Stimulated activated CD4-positive, alpha-beta T cell treated with anti-CD3 and anti-CD28 coated beads, Interleukin-12 subunit alpha, Interleukin-12 subunit beta, amount 100 ng/mL, for 4 hours (primary cell): ENCODE results near the gene DUSP16.
"Not testable (repeated sequence)": the region's sequence is repeated elsewhere in the genome, so short reads cannot be mapped to it uniquely, and the experiment has no call there.

Experiments used
- DNase-seq: peaks from one replicate; pipeline ENCODE4 v3.0.0-alpha.2; 2020

DUSP16 gene

GRCh38 chr12:12488823-12489550 is 73.7 kb downstream of the DUSP16 start:
- DNase-seq, result no peak

GRCh38 chr12:12488296-12488695 is 74.4 kb downstream of the DUSP16 start:
- no peak for DNase-seq

DNA sequence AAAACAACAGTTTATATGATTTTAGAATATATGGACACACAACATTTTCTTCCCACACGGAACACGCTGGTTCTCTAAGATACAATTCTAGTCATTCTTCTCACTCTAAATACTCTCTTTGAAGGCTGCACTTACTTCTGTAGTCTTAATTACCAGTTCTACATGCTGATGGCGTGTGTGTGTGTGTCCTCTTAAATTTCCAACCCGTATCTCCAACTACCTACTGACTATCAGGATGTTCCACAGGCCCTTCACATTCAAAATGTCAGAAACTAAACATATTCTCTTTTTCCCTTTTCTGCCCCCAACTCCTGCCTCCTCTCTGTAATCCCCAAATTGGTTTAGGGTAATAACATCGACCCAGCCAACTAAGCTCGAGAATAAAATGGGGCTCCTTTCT is 75.2 kb downstream of the DUSP16 start:
- DNase-seq, result no peak

GRCh38 chr12:12486661-12487240 is 75.9 kb downstream of the DUSP16 start:
- DNase-seq, result no peak

- no peak for DNase-seq
These were observed 79.2 kb downstream of the DUSP16 start for GRCh38 chr12:12483438-12483837.

- no peak for DNase-seq
These were observed 79.7 kb downstream of the DUSP16 start for GRCh38 chr12:12482959-12483358.

DNA sequence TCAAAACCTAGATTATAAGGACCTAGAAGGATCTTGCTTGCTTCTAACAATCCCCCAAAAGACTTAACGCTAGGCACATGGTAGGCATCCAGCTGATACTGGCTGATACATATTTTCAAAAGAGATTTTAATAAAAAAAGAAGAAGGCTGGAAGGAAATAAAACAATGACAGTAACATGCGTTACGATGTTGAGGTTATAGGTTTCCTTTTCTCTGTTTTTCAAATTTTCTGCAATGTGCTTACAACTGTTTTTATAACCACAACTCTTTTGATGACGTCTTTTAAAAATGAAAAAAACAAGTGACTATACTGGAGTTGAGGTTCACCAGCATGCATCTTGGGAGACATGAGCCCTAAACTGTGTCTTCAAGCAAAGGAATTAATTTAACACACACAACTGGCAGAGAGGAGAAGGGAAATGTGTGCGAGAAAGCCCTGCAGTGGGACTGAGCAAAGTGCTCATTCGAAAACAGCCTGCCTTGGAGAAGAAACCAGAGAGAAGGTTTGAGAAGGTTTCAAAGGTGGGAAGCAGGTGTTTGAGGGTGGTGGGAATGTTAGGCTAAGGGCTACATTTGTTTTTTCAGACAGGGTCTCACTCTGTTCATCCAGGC is 80.4 kb downstream of the DUSP16 start:
- no peak for DNase-seq

DNA sequence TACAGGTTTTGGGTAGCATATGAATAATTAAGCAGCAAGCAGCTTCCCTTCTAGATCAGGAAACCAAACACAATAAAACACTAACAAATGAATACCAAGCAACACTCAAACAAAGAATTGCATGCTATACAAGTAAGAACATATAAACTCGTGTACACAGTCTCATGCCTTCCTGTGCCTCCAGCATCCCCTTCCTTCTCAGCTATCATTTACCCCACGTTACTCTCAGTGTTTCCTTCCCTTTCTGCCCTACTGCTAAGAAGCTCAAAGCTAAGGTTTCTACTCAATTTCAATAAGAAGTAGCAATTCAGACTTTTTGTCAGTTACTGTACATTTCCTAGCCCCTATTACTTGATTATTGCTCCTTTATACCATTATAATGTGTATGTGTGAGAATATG is 81.0 kb downstream of the DUSP16 start:
- no peak for DNase-seq

DNA sequence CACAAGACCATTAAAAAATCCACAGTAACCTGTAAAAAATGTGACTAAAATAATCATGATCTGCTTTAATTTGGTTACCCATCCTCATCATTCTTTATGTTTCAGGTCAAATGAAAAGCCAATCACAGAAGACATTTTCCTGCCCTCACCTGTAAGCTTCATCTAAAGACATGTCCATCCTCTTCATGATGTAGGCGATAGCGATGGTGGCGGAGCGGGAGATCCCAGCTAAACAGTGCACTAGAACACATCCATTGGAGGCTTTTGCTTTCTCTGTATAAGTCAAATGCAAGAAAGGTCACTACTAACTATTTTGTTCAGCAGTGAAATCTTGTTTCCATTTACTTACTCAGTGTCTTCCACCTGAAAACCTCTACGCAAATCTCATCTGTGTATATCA is 82.6 kb downstream of the DUSP16 start:
- DNase-seq, result no peak

GRCh38 chr12:12477532-12477890 is 85.2 kb downstream of the DUSP16 start:
- DNase-seq, result no peak

GRCh38 chr12:12476857-12477531 is 85.7 kb downstream of the DUSP16 start:
- DNase-seq, result no peak

DNA sequence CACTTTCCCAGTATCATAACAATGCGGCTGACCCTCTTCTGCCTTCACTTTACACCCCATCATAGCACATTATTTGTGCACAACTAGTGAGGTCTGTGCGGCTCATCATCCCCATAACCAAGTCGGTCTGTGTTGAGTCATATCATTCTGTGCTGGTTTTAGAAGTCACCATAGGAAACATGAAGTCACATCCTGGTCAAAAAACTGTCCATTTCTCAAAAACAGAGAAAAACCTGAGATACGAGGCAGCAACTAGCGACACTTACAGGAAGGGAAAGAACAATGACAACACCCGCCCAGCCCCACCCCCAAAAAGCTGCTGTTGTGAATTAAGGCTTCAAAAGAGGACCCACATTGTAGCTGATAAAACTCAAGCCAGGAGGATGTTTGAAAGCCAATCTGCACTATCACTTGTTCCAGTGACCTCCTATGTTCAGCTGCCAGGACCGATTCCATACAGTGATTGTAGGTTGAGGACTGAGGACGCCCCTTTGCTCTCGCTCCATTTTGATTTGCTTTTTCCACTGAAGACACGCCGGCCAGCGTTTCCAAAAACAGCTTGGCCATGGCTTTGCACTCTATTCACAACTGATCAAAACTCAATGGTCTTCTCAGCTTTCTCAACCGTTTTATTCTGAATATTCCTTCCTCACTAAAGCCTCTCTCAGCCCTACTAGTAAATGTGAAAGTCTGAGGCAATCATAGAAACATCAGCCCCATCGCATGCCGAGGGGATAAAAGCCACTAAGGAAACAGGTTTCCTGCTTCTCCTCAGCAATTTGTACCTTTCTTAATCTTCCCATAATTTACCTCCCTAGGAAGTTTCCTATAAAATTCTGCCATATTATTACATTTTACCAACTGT is 87.5 kb downstream of the DUSP16 start:
- peak; percentile 34 for DNase-seq

- no peak for DNase-seq
These were observed 88.2 kb downstream of the DUSP16 start for GRCh38 chr12:12474471-12474928.

- no peak for DNase-seq
These were observed 89.4 kb downstream of the DUSP16 start for GRCh38 chr12:12473223-12473622.

GRCh38 chr12:12471982-12472961 is 90.4 kb downstream of the DUSP16 start:
- not testable (repeated sequence) for DNase-seq

- DNase-seq, result no peak
These were observed 91.8 kb downstream of the DUSP16 start for GRCh38 chr12:12470751-12471306.

DNA sequence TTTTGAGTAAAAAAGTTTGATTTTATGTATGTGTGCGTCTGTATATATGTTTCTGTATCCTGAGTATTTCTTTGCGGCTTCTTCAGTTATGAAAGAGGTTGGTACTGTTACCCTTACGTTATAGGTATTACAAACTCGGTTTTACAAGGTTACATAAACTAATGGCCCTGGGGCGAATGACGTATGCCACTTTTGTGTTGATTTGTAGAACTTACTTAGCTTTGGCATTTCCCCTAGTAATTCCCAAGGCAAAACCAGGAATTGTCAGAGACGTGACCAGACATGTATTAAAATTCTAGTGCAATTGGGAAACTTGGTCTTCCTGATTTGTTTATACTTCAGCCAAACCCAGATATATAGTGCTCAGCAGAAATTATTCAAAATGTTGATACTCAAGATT is 93.3 kb downstream of the DUSP16 start:
- no peak for DNase-seq

- no peak for DNase-seq
These were observed 94.1 kb downstream of the DUSP16 start for GRCh38 chr12:12468575-12468974.

- DNase-seq, result no peak
These were observed 94.9 kb downstream of the DUSP16 start for GRCh38 chr12:12467688-12468261.

DNA sequence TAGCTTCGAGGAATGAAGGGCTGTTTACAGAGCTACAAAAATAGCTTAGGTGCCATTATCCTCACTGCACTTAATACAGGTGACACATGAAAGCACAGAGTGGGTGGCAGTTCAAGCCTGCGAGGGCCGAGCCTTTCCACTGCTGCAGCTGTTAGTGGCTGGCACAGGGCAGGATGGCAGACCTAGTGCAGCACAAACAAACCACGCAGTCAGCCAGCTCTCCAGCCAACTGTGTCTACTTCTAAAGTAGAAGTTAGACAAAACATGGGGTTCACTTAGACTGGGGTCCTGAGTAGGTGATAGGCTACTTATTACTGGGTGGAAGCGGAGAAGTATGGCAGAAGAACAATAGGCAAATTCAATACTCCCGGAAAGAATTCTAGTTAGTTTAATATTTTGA is 95.4 kb downstream of the DUSP16 start:
- DNase-seq, result no peak

- no peak for DNase-seq
These were observed 96.5 kb downstream of the DUSP16 start for GRCh38 chr12:12466157-12466556.
